OCI-LY3 (cell line): Measurements from ENCODE around the gene FGF22.

Experiments
- EZH2phosphoT487 ChIP-seq: fragments of 200-600 bp; shearing (Covaris generic); IDR thresholded peaks from 2 replicates; pipeline ENCODE4 v1.6.1; 2018; ENCODE audit warnings: antibody characterized with exemption, mixed run types, low read depth
- TF ChIP-seq, protein P1 (sequence below): fragments of 200-600, 300-600 bp; sonication (generic); IDR thresholded peaks from 2 replicates; pipeline ENCODE4 v1.5.1; 2014; ENCODE audit warnings: antibody characterized with exemption, low read length, low read depth

DNA sequence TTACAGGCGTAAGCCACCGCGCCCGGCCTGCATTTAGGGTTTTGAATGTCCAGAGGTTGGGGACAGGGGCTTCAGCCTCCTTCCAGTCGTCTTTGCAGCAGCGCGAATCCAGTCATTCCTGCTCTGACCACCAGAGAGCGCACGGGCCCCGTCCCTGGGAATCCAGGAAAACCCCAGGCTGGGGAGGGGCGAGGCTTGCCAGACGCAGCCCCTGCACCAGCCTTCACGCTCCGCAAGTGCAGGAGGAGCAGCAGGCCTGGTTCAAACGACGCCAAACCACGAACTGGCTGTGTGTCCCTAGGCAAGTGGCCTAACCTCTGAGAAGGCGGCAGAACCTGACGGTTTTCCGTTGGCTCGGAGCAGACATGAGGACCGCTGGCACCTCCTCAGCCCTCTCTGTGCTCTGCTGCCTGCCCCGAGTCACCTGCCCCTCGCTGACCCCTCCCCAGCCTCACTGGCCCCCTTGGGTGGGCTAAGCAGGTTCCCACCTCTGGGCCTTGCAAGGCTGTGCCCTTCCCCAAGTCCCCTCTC is 25.3 kb downstream of the FGF22 start:
- TF ChIP-seq, protein P1, sequence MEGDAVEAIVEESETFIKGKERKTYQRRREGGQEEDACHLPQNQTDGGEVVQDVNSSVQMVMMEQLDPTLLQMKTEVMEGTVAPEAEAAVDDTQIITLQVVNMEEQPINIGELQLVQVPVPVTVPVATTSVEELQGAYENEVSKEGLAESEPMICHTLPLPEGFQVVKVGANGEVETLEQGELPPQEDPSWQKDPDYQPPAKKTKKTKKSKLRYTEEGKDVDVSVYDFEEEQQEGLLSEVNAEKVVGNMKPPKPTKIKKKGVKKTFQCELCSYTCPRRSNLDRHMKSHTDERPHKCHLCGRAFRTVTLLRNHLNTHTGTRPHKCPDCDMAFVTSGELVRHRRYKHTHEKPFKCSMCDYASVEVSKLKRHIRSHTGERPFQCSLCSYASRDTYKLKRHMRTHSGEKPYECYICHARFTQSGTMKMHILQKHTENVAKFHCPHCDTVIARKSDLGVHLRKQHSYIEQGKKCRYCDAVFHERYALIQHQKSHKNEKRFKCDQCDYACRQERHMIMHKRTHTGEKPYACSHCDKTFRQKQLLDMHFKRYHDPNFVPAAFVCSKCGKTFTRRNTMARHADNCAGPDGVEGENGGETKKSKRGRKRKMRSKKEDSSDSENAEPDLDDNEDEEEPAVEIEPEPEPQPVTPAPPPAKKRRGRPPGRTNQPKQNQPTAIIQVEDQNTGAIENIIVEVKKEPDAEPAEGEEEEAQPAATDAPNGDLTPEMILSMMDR = peak; percentile 96
- TF ChIP-seq EZH2phosphoT487 = no peak
